Measurements from ENCODE around the gene PCDHA6.
A peak's percentile ranks its signal among the peaks of the same experiment; 100 is the strongest.
"Not testable (repeated sequence)": the region's sequence is repeated elsewhere in the genome, so short reads cannot be mapped to it uniquely, and the experiment has no call there.

Gene PCDHA6

GRCh38 chr5:140840978-140841962 is 13.5 kb downstream of the PCDHA6 start, which contains the start of gene PCDHA8:
Gene PCDHA8, plus strand, starts transcription at chr5:140841187. Its CDS starts 135 bp downstream, at chr5:140841322.
- no peaks in the 10 kb centered on the region for H3K36me3 ChIP-seq (ENCODE audit: control insufficient read depth in 5 of 5, insufficient read depth in 5 of 5, low read length in 5 of 5)
- peaks cover 0 to 6% (median under 1%) of the 10 kb centered on the region in 5 donors for H3K27me3 ChIP-seq (ENCODE audit: control insufficient read depth in 5 of 5, insufficient read depth in 4 of 5, low read length in 5 of 5)
- no peak within 1 kb of the TSS for H3K27ac ChIP-seq (ENCODE audit: low read depth, low read length)
- H3K4me3 ChIP-seq (ENCODE audit: low read depth in 1 of 5, low read length in 5 of 5), result no peak within 1 kb of the TSS
- no peaks in the 10 kb centered on the region for H3K4me1 ChIP-seq (ENCODE audit: control insufficient read depth in 5 of 5, insufficient read depth in 5 of 5, low read length in 5 of 5)
- peaks cover 5 to 26% (median 16%) of the 10 kb centered on the region in 5 donors for H3K9me3 ChIP-seq (ENCODE audit: control insufficient read depth in 5 of 5, low read length in 5 of 5)
- no peak within 1 kb of the TSS for H3K9ac ChIP-seq (ENCODE audit: low read length in 5 of 5)

- H3K36me3 ChIP-seq (ENCODE audit: control insufficient read depth in 5 of 5, insufficient read depth in 5 of 5, low read length in 5 of 5), result no peaks in the 10 kb centered on the region
- peaks cover 0 to 2% (median 0%) of the 10 kb centered on the region in 5 donors for H3K27me3 ChIP-seq (ENCODE audit: control insufficient read depth in 5 of 5, insufficient read depth in 4 of 5, low read length in 5 of 5)
- H3K4me1 ChIP-seq (ENCODE audit: control insufficient read depth in 5 of 5, insufficient read depth in 5 of 5, low read length in 5 of 5), result no peaks in the 10 kb centered on the region
- peaks cover 5 to 24% (median 13%) of the 10 kb centered on the region in 5 donors for H3K9me3 ChIP-seq (ENCODE audit: control insufficient read depth in 5 of 5, low read length in 5 of 5)
- H3K4me3 ChIP-seq (ENCODE audit: low read depth in 1 of 5, low read length in 5 of 5), result no peak overlapping the region
- H3K27ac ChIP-seq (ENCODE audit: low read depth, low read length), result no peak overlapping the region
- no peak overlapping the region for H3K9ac ChIP-seq (ENCODE audit: low read length in 5 of 5)
Measured at GRCh38 chr5:140842798-140843733, 15.3 kb downstream of the PCDHA6 start.

GRCh38 chr5:140848139-140849102 is 20.7 kb downstream of the PCDHA6 start, which contains the start of gene PCDHA9:
Gene PCDHA9, plus strand, starts transcription at chr5:140848382. Its CDS starts 114 bp downstream, at chr5:140848496.
- H3K36me3 ChIP-seq (ENCODE audit: control insufficient read depth in 5 of 5, insufficient read depth in 5 of 5, low read length in 5 of 5); H3K27me3 ChIP-seq (ENCODE audit: control insufficient read depth in 5 of 5, insufficient read depth in 4 of 5, low read length in 5 of 5); H3K4me1 ChIP-seq (ENCODE audit: control insufficient read depth in 5 of 5, insufficient read depth in 5 of 5, low read length in 5 of 5); H3K9ac ChIP-seq (ENCODE audit: low read length in 5 of 5); H3K27ac ChIP-seq (ENCODE audit: low read depth, low read length): not testable (repeated sequence)
- peak within 1 kb of the TSS in 1 of 5 donors; percentile 42 for H3K4me3 ChIP-seq (ENCODE audit: low read depth in 1 of 5, low read length in 5 of 5)
- peaks cover under 1 to 19% (median 9%) of the 10 kb centered on the region in 5 donors for H3K9me3 ChIP-seq (ENCODE audit: control insufficient read depth in 5 of 5, low read length in 5 of 5)

GRCh38 chr5:140849831-140850634 is 22.3 kb downstream of the PCDHA6 start:
- Histone ChIP-seq H3K9me3 (ENCODE audit: control insufficient read depth in 5 of 5, low read length in 5 of 5) (peaks cover 0 to 17% (median 9%) of the 10 kb centered on the region in 5 donors), H3K4me3 (ENCODE audit: low read depth in 1 of 5, low read length in 5 of 5) (peak overlapping the region in 1 of 5 donors; percentile 22)
- H3K4me1 ChIP-seq (ENCODE audit: control insufficient read depth in 5 of 5, insufficient read depth in 5 of 5, low read length in 5 of 5); H3K27me3 ChIP-seq (ENCODE audit: control insufficient read depth in 5 of 5, insufficient read depth in 4 of 5, low read length in 5 of 5); H3K9ac ChIP-seq (ENCODE audit: low read length in 5 of 5); H3K36me3 ChIP-seq (ENCODE audit: control insufficient read depth in 5 of 5, insufficient read depth in 5 of 5, low read length in 5 of 5); H3K27ac ChIP-seq (ENCODE audit: low read depth, low read length): not testable (repeated sequence)

- H3K9ac ChIP-seq (ENCODE audit: low read length in 5 of 5), result no peak within 1 kb of the TSS
- H3K4me3 ChIP-seq (ENCODE audit: low read depth in 1 of 5, low read length in 5 of 5), result peak within 1 kb of the TSS in 4 of 5 donors; percentile 37 to 57 (median 42)
- no peaks in the 10 kb centered on the region for H3K36me3 ChIP-seq (ENCODE audit: control insufficient read depth in 5 of 5, insufficient read depth in 5 of 5, low read length in 5 of 5)
- H3K27me3 ChIP-seq (ENCODE audit: control insufficient read depth in 5 of 5, insufficient read depth in 4 of 5, low read length in 5 of 5), result peaks cover 0 to 7% (median 0%) of the 10 kb centered on the region in 5 donors
- no peak within 1 kb of the TSS for H3K27ac ChIP-seq (ENCODE audit: low read depth, low read length)
- H3K9me3 ChIP-seq (ENCODE audit: control insufficient read depth in 5 of 5, low read length in 5 of 5), result peaks cover 0 to 19% (median 13%) of the 10 kb centered on the region in 5 donors
- H3K4me1 ChIP-seq (ENCODE audit: control insufficient read depth in 5 of 5, insufficient read depth in 5 of 5, low read length in 5 of 5), result no peaks in the 10 kb centered on the region
Measured at GRCh38 chr5:140855772-140856674, 28.3 kb downstream of the PCDHA6 start, which contains the start of gene PCDHA10. Gene PCDHA10, plus strand, starts transcription at chr5:140855897. Its CDS starts 152 bp downstream, at chr5:140856049.

- Histone ChIP-seq H3K27me3 (ENCODE audit: control insufficient read depth in 5 of 5, insufficient read depth in 4 of 5, low read length in 5 of 5) (peaks cover 0 to 14% (median 4%) of the 10 kb centered on the region in 5 donors), H3K9ac (ENCODE audit: low read length in 5 of 5) (no peak overlapping the region), H3K36me3 (ENCODE audit: control insufficient read depth in 5 of 5, insufficient read depth in 5 of 5, low read length in 5 of 5) (no peaks in the 10 kb centered on the region), H3K9me3 (ENCODE audit: control insufficient read depth in 5 of 5, low read length in 5 of 5) (peaks cover 0 to 29% (median 20%) of the 10 kb centered on the region in 5 donors), H3K4me1 (ENCODE audit: control insufficient read depth in 5 of 5, insufficient read depth in 5 of 5, low read length in 5 of 5) (no peaks in the 10 kb centered on the region), H3K4me3 (ENCODE audit: low read depth in 1 of 5, low read length in 5 of 5) (peak overlapping the region in 1 of 5 donors; percentile 29), H3K27ac (ENCODE audit: low read depth, low read length) (no peak overlapping the region)
Measured at GRCh38 chr5:140857177-140857986, 29.6 kb downstream of the PCDHA6 start.

GRCh38 chr5:140857987-140858240 is 30.2 kb downstream of the PCDHA6 start:
- Histone ChIP-seq H3K36me3 (ENCODE audit: control insufficient read depth in 5 of 5, insufficient read depth in 5 of 5, low read length in 5 of 5) (no peaks in the 10 kb centered on the region), H3K9ac (ENCODE audit: low read length in 5 of 5) (no peak overlapping the region), H3K4me1 (ENCODE audit: control insufficient read depth in 5 of 5, insufficient read depth in 5 of 5, low read length in 5 of 5) (no peaks in the 10 kb centered on the region), H3K27me3 (ENCODE audit: control insufficient read depth in 5 of 5, insufficient read depth in 4 of 5, low read length in 5 of 5) (peaks cover 0 to 14% (median 6%) of the 10 kb centered on the region in 5 donors), H3K27ac (ENCODE audit: low read depth, low read length) (no peak overlapping the region), H3K9me3 (ENCODE audit: control insufficient read depth in 5 of 5, low read length in 5 of 5) (peaks cover 0 to 35% (median 26%) of the 10 kb centered on the region in 5 donors), H3K4me3 (ENCODE audit: low read depth in 1 of 5, low read length in 5 of 5) (peak overlapping the region in 1 of 5 donors; percentile 29)
